Upper lobe of left lung (tissue), 6 donors: Measurements from ENCODE around the gene MTM1. TPM values are rescaled to one million over a fixed set of nuclear protein-coding genes. Genes with fewer than 3 reads are reported as not detected.
A peak's percentile ranks its signal among the peaks of the same experiment; 100 is the strongest.

Experiments used
- ATAC-seq, 2 donors: fragments of 200-7000 bp; cut with Tn5 transposase; one replicate each; pipeline ENCODE4 v1.9.1; 2022; ENCODE audit warnings: mild to moderate bottlenecking in 2 of 2, moderate library complexity in 2 of 2; ENCODE audit not compliant: low FRiP score in 2 of 2
- DNase-seq, 2 donors: peaks; one replicate each; pipeline ENCODE4 v3.0.0-alpha.2; 2019 to 2020
- H3K27ac ChIP-seq, 4 donors: fragments of 200-600 bp; sonication (generic); one replicate each; pipeline ENCODE4 v1.5.1; 2016 to 2019
- H3K27me3 ChIP-seq, 4 donors: fragments of 200-600 bp; sonication (generic); one replicate each; pipeline ENCODE4 v1.5.1; 2017 to 2019
- H3K36me3 ChIP-seq, 4 donors: fragments of 200-600 bp; sonication (generic); one replicate each; pipeline ENCODE4 v1.5.1; 2016 to 2019
- H3K4me1 ChIP-seq, 4 donors: fragments of 200-600 bp; sonication (generic); one replicate each; pipeline ENCODE4 v1.5.1; 2018 to 2019
- H3K4me3 ChIP-seq, 4 donors: fragments of 200-600 bp; sonication (generic); one replicate each; pipeline ENCODE4 v1.5.1; 2017 to 2019; ENCODE audit warnings: mild to moderate bottlenecking in 2 of 4, moderate library complexity in 1 of 4
- H3K9me3 ChIP-seq, 4 donors: fragments of 200-600 bp; sonication (generic); one replicate each; pipeline ENCODE4 v1.5.1; 2018 to 2019
- CTCF ChIP-seq, 6 experiments: fragments of 450-650 bp in 4 of 6; fragments of 200-600 bp in 2 of 6; sonication (generic) in 2 of 6; IDR thresholded peaks; one replicate each; pipeline ENCODE4 v1.5.1; 2016 to 2019; ENCODE audit warnings: antibody characterized with exemption in 6 of 6
- EP300 ChIP-seq, 4 donors: sonication (generic); formaldehyde crosslinking; IDR thresholded peaks; one replicate each; pipeline ENCODE4 v1.5.1; 2017; ENCODE audit warnings: antibody characterized with exemption in 4 of 4, control low read depth in 2 of 4
- POLR2A ChIP-seq, 4 donors: fragments of 450-650 bp; IDR thresholded peaks; one replicate each; pipeline ENCODE4 v1.5.1; 2016 to 2017; ENCODE audit warnings: antibody characterized with exemption in 4 of 4, mild to moderate bottlenecking in 2 of 4
- POLR2AphosphoS5 ChIP-seq, 2 donors: sonication (generic); formaldehyde crosslinking; IDR thresholded peaks; one replicate each; pipeline ENCODE4 v1.5.1; 2017; ENCODE audit warnings: antibody characterized with exemption in 2 of 2
- WGBS, 2 donors: methylation state at CpG; one replicate each; pipeline ENCODE4 v1.1.5; 2017 to 2018; 5-methylcytosine and 5-hydroxymethylcytosine counted together
- total RNA-seq, 6 donors: library from RNA; depleted of rRNA in 4 of 6; stranded (reverse); fragments of >200 nt in 4 of 6; gene quantifications; one replicate each; pipeline versions ENCODE4 v1.1.0 to v1.2.1, GENCODE V29; 2016 to 2021
- donor health status: DM: no; HTN: no; CAD: no; lungs with moderate emphysema.
- donor health status: DM: no; HTN: yes; CAD: no; lungs with severe emphysema.

The MTM1 gene
- total RNA-seq, 6 donors from 2014 or later, result 5.1 to 30.6 (median 20.6) TPM

- TF ChIP-seq POLR2A (IDR thresholded peaks at IDR 0.05), result no peak
- TF ChIP-seq CTCF (IDR thresholded peaks at IDR 0.05), result no peak
- TF ChIP-seq EP300 (IDR thresholded peaks at IDR 0.05), result no peak
- TF ChIP-seq POLR2AphosphoS5 (IDR thresholded peaks at IDR 0.05), result no peak
- H3K9me3 ChIP-seq, result no peaks in the 10 kb centered on the region
- H3K4me1 ChIP-seq, result no peaks in the 10 kb centered on the region
- H3K36me3 ChIP-seq, result peaks cover 0 to 23% (median 0%) of the 10 kb centered on the region in 4 donors
- ATAC-seq (no peak), DNase-seq (no peak)
- no peak overlapping the region for H3K4me3 ChIP-seq
- no peak overlapping the region for H3K27ac ChIP-seq
- no peaks in the 10 kb centered on the region for H3K27me3 ChIP-seq
- WGBS, 2 donors, result 76 to 90% methylated on average over 2 of the region's 2 CpGs
Observed at GRCh38 chrX:150655788-150656187, 87.4 kb downstream of the MTM1 start.

- Histone ChIP-seq H3K27ac (no peak overlapping the region), H3K4me1 (no peaks in the 10 kb centered on the region), H3K27me3 (no peaks in the 10 kb centered on the region), H3K36me3 (peaks cover 0 to 25% (median 2%) of the 10 kb centered on the region in 4 donors), H3K9me3 (no peaks in the 10 kb centered on the region), H3K4me3 (no peak overlapping the region)
- 66% methylated on average over 2 of the region's 2 CpGs for WGBS, 2 donors
- DNase-seq, result no peak
- no peak for TF ChIP-seq CTCF (IDR thresholded peaks at IDR 0.05)
- no peak for TF ChIP-seq POLR2AphosphoS5 (IDR thresholded peaks at IDR 0.05)
- TF ChIP-seq POLR2A (IDR thresholded peaks at IDR 0.05), result no peak
- no peak for TF ChIP-seq EP300 (IDR thresholded peaks at IDR 0.05)
- ATAC-seq, result no peak
Observed at GRCh38 chrX:150663073-150663472, 94.7 kb downstream of the MTM1 start.

DNA sequence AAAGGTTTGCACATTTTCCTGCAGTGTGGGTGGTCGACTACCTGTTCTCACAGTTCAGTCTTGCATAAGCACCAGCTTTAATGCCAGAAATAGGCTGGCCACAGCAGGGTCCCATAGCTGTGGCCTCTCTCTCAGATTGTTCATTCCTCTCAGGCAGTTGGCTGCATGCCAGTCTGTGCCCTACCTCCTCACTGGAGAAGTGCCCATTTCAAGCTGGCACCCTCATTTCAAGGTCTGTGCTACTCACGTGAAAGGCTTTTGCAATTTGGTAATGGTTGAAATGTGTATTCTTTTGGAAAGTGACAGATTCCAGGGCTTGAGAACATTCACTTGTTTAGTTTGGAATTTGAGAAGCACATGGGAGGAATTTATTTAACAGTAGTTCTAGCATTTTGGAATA is 95.9 kb downstream of the MTM1 start:
- DNase-seq, result peak in 1 of 2 donors; percentile 59
- Histone ChIP-seq H3K27me3 (no peaks in the 10 kb centered on the region), H3K4me1 (no peaks in the 10 kb centered on the region), H3K4me3 (no peak overlapping the region), H3K9me3 (no peaks in the 10 kb centered on the region), H3K36me3 (peaks cover 0 to 23% (median 2%) of the 10 kb centered on the region in 4 donors), H3K27ac (no peak overlapping the region)
- WGBS, 2 donors, result 21 to 27% methylated on average over 2 of the region's 2 CpGs
- ATAC-seq, result peak in 1 of 2 donors; percentile 51
- TF ChIP-seq POLR2AphosphoS5 (IDR thresholded peaks at IDR 0.05) (no peak), CTCF (IDR thresholded peaks at IDR 0.05) (no peak), EP300 (IDR thresholded peaks at IDR 0.05) (no peak), POLR2A (IDR thresholded peaks at IDR 0.05) (no peak)

GRCh38 chrX:150676221-150676620 is 107.8 kb downstream of the MTM1 start:
- Histone ChIP-seq H3K27ac (no peak overlapping the region), H3K9me3 (no peaks in the 10 kb centered on the region), H3K27me3 (no peaks in the 10 kb centered on the region), H3K4me1 (no peaks in the 10 kb centered on the region), H3K36me3 (peaks cover 0 to 4% (median 0%) of the 10 kb centered on the region in 4 donors), H3K4me3 (no peak overlapping the region)
- TF ChIP-seq CTCF (IDR thresholded peaks at IDR 0.05), result no peak
- TF ChIP-seq EP300 (IDR thresholded peaks at IDR 0.05), result no peak
- DNase-seq (no peak), ATAC-seq (no peak)
- WGBS, 2 donors, result 46 to 51% methylated on average over 2 of the region's 2 CpGs

GRCh38 chrX:150680974-150681373 is 112.6 kb downstream of the MTM1 start:
- Histone ChIP-seq H3K36me3 (no peaks in the 10 kb centered on the region), H3K9me3 (no peaks in the 10 kb centered on the region), H3K27me3 (no peaks in the 10 kb centered on the region), H3K27ac (no peak overlapping the region), H3K4me1 (no peaks in the 10 kb centered on the region), H3K4me3 (no peak overlapping the region)
- no peak for DNase-seq
- 56 to 61% methylated on average over 7 of the region's 7 CpGs for WGBS, 2 donors
- no peak for ATAC-seq
- TF ChIP-seq CTCF (IDR thresholded peaks at IDR 0.05), result peak in 3 of 6 experiments; percentile 13 to 15 (median 14)
- TF ChIP-seq EP300 (IDR thresholded peaks at IDR 0.05), result no peak
